Measurements from ENCODE around the gene FBXO31. TPM values are rescaled to one million over a fixed set of nuclear protein-coding genes. Genes with fewer than 3 reads are reported as not detected.

Gene FBXO31
- polyA plus RNA-seq (2013, experiment 1 of 2; ENCODE audit: insufficient read length), result 19.8 TPM
- 19.6 TPM for polyA plus RNA-seq (2013, experiment 2 of 2; ENCODE audit: insufficient read length)

- DNase-seq, result peak; percentile 98
Measured at GRCh38 chr16:87383505-87384161, at the start of gene FBXO31. TSS of gene FBXO31 (minus strand) at chr16:87383776. CDS start at chr16:87383744, 32 bp downstream.

GRCh38 chr16:87432330-87432915 is 48.8 kb upstream of the FBXO31 start:
- DNase-seq, result no peak

GRCh38 chr16:87431926-87432325 is 48.4 kb upstream of the FBXO31 start:
- DNase-seq, result peak; percentile 72

- DNase-seq, result no peak
Measured at GRCh38 chr16:87426423-87427215, 43.0 kb upstream of the FBXO31 start.

- DNase-seq, result no peak
Measured at GRCh38 chr16:87425941-87426340, 42.4 kb upstream of the FBXO31 start.

- DNase-seq, result peak; percentile 17
Measured at GRCh38 chr16:87424266-87424665, 40.7 kb upstream of the FBXO31 start.

GRCh38 chr16:87423429-87423828 is 39.9 kb upstream of the FBXO31 start:
- DNase-seq, result no peak

- no peak for DNase-seq
Measured at GRCh38 chr16:87422106-87422505, 38.5 kb upstream of the FBXO31 start.

GRCh38 chr16:87421003-87421912 is 37.7 kb upstream of the FBXO31 start:
- no peak for DNase-seq

- no peak for DNase-seq
Measured at GRCh38 chr16:87420026-87421002, 36.7 kb upstream of the FBXO31 start.

- DNase-seq, result no peak
Measured at GRCh38 chr16:87418644-87419043, 35.1 kb upstream of the FBXO31 start.

GRCh38 chr16:87418216-87418615 is 34.6 kb upstream of the FBXO31 start:
- DNase-seq, result no peak

GRCh38 chr16:87417528-87417910 is 33.9 kb upstream of the FBXO31 start:
- no peak for DNase-seq

GRCh38 chr16:87416826-87417527 is 33.4 kb upstream of the FBXO31 start:
- peak; percentile 66 for DNase-seq

- DNase-seq, result no peak
Measured at GRCh38 chr16:87415441-87415840, 31.9 kb upstream of the FBXO31 start.

- DNase-seq, result no peak
Measured at GRCh38 chr16:87414251-87414680, 30.7 kb upstream of the FBXO31 start.

GRCh38 chr16:87412996-87413421 is 29.4 kb upstream of the FBXO31 start:
- DNase-seq, result no peak

GRCh38 chr16:87412371-87412995 is 28.9 kb upstream of the FBXO31 start:
- no peak for DNase-seq

- no peak for DNase-seq
Measured at GRCh38 chr16:87411375-87412271, 28.0 kb upstream of the FBXO31 start.

All from fibroblast of skin of scalp (primary cell).